ENCODE data around the gene MRPS25. TPM values are rescaled to one million over a fixed set of nuclear protein-coding genes. Genes with fewer than 3 reads are reported as not detected.

Gene MRPS25
- total and polyA plus RNA-seq, 2 donors (not counting 3 experiments of a cell fraction or from before 2014, with no cell fraction given) = 32.5 to 68.7 TPM

DNA sequence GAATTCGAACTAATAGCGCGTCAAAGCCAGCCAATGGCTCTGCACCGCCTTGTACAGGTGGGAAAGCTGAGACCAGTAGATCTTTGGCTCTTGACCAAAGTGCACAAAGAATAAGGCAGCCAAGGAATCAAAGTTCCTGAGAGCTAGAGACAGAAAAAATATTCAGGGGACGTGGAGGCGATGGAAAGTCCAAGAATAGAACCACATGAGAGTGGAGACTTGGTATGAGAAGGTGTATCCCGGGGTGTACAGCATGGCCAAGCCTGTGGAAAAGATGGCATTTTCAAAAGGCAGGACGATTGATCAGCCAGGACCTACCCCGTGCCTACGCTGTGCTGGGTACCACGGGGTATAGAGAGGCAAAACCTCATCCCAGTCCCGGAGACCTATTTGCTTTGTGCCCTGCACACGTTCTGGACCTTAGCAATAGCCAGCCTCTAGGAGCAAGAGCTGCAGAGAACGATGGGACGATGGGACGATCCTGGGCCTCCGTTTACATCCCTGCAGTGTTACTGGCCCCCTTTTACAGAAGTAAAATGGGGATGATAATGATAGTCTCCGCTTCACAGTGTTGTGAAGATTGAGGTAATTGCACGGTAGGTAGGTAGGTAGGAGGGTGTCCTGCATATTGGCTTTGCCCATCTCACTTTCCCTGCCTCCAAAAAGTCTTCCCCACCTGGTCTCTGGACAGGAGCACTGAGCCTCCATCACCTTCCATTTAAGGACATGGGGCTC is 34.4 kb upstream of the MRPS25 start:
- peak overlapping the region; percentile 45 for H3K27ac ChIP-seq (ENCODE audit: insufficient read depth, low read depth, low read length)
- POLR2A ChIA-PET = interaction anchor here (0.6 to 1.6 kb wide), 2 partner anchors 106 to 426 kb away, joined by 3 to 6 read pairs; partner anchors contain the start of gene CAPN7

More for the DNA sequence above, 34.4 kb upstream of the MRPS25 start:
- H4K20me1 ChIP-seq (replicated peaks; ENCODE audit: control insufficient read depth, extremely low read depth, insufficient read depth, low read length) = no peaks in the 10 kb centered on the region
- peak overlapping the region; percentile 77 for H3K9ac ChIP-seq (replicated peaks; ENCODE audit: extremely low read depth, insufficient read depth, low read length)
- peak overlapping the region; percentile 88 for H3K4me2 ChIP-seq (ENCODE audit: insufficient read depth, low read length)
- H3K4me3 ChIP-seq (replicated peaks in 1 of 3; ENCODE audit: insufficient read depth in 1 of 3, low read depth in 1 of 3, low read length in 3 of 3) = peak overlapping the region; percentile 87 to 98 (median 89)
- H3K9me3 ChIP-seq (replicated peaks; ENCODE audit: control insufficient read depth, insufficient read depth, low read length) = no peaks in the 10 kb centered on the region
- H3K9me1 ChIP-seq (replicated peaks; ENCODE audit: control insufficient read depth, extremely low read depth, insufficient read depth, low read length) = no peaks in the 10 kb centered on the region
- dilution Hi-C loops (cut with MboI; ENCODE audit: extremely low pct_ligation_motif_present, low sequenced_read_pairs) = no loop called here
- peak overlapping the region; percentile 100 for H2AFZ ChIP-seq (ENCODE audit: low read depth, low read length)
- CTCF ChIA-PET = interaction anchor here (0.7 to 1.9 kb wide), 6 partner anchors 9 to 168 kb away, joined by 3 to 18 read pairs (median 5); partner anchors contain the start of gene MRPS25
- FAIRE-seq = no peak
- peaks cover 13% of the 10 kb centered on the region for H3K4me1 ChIP-seq (ENCODE audit: control insufficient read depth, extremely low read depth, insufficient read depth, low read length)
- peaks cover 14% of the 10 kb centered on the region for H3K79me2 ChIP-seq (ENCODE audit: control insufficient read depth, insufficient read depth, low read length)
- BruUV-seq (replicated peaks) = no TSS peak
- H3K36me3 ChIP-seq (ENCODE audit: control insufficient read depth in 2 of 2, extremely low read depth in 1 of 2, insufficient read depth in 2 of 2, low read length in 2 of 2) = peaks cover 4 to 8% of the 10 kb centered on the region in 2 experiments
- TF ChIP-seq POLR2AphosphoS5 (IDR thresholded peaks at IDR 0.05; ENCODE audit: insufficient read depth, low read depth, low read length) = no peak
- TF ChIP-seq JUN (IDR thresholded peaks at IDR 0.05; ENCODE audit: borderline replicate concordance, insufficient read depth, insufficient read length, low read depth) = no peak
- TF ChIP-seq, protein P1, sequence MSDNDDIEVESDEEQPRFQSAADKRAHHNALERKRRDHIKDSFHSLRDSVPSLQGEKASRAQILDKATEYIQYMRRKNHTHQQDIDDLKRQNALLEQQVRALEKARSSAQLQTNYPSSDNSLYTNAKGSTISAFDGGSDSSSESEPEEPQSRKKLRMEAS (IDR thresholded peaks at IDR 0.05; ENCODE audit: insufficient read depth, insufficient read length) = no peak
- no peak for TF ChIP-seq GATA2 (IDR thresholded peaks at IDR 0.05; ENCODE audit: insufficient read depth, insufficient read length, low read depth, low read length)
- intact Hi-C loops (cut with micrococcal nuclease) = loop anchor here (1.0 kb wide), 2 partner anchors 34 to 151 kb away; partner anchors contain the start of gene MRPS25
- no peak for DNase-seq (ENCODE audit: low read depth, low spot score)
- no peaks in the 10 kb centered on the region for H3K27me3 ChIP-seq (ENCODE audit: control insufficient read depth in 2 of 2, insufficient read depth in 2 of 2, low read length in 2 of 2)

Data from endothelial cell of umbilical vein (primary cell).